HCT116 (cell line): ENCODE measurements around the gene GRID2. TPM values are rescaled to one million over a fixed set of nuclear protein-coding genes. Genes with fewer than 3 reads are reported as not detected.

Experiments used
- ATAC-seq: fragments of 200-7000 bp; cut with Tn5 transposase; 2 replicates; pipeline ENCODE4 v1.9.1; 2020; ENCODE audit warnings: mild to moderate bottlenecking, moderate library complexity
- BruUV-seq: library from RNA; stranded (reverse); fragments of 400-500 nt; replicated peaks from 2 replicates; lab custom pipeline; 2021; lab: Mats Ljungman, UMichigan
- CTCF ChIA-PET: fragments of 300-600 bp; sonication (Branson Sonifier 250); formaldehyde crosslinking; loops from one replicate; lab custom pipeline; 2021; ENCODE audit warnings: antibody characterized with exemption; lab: Charles Lee
- POLR2A ChIA-PET: fragments of 300-600, 350-600 bp; sonication (Branson Sonifier 250); formaldehyde crosslinking; loops from one replicate; lab custom pipeline; 2021; ENCODE audit warnings: antibody characterized with exemption; lab: Charles Lee
- RAD21 ChIA-PET, 2 experiments: fragments of 300-600 bp; sonication (Branson Sonifier 250); formaldehyde crosslinking; loops; one replicate each; lab custom pipeline; 2023; ENCODE audit warnings: low total read pairs in 2 of 2; ENCODE audit not compliant: uncharacterized antibody in 2 of 2, unreplicated experiment in 2 of 2, low non-redundant PET in 1 of 2; lab: Charles Lee
- DNase-seq: peaks from one replicate; pipeline ENCODE4 v3.0.0-alpha.2; 2010; ENCODE audit warnings: low read depth, low spot score
- H2AFZ ChIP-seq: fragments of 200-600 bp; shearing (Covaris generic), sonication (generic); 2 replicates; pipeline ENCODE4 v1.6.1; 2017; ENCODE audit warnings: low read depth, mixed run types, mixed read lengths, antibody characterized with exemption, low read length; ENCODE audit not compliant: poor library complexity, severe bottlenecking
- H3K27ac ChIP-seq: 2 replicates; pipeline ENCODE4 v1.5.1; 2012; ENCODE audit warnings: low read depth, low read length
- H3K27me3 ChIP-seq: fragments of 200-600 bp; sonication (generic); 2 replicates; pipeline ENCODE4 v1.6.1; 2016; ENCODE audit warnings: mixed run types, low read length, mixed read lengths; ENCODE audit not compliant: insufficient read depth
- H3K36me3 ChIP-seq, 2 experiments: fragments of 200-500 bp in 1 of 2; fragments of 200-600 bp in 1 of 2; sonication (Bioruptor generic) in 1 of 2; sonication (generic) in 1 of 2; 2 replicates each; pipeline versions ENCODE4 v1.5.1 to v1.6.1; 2014 to 2016; ENCODE audit warnings: low read length in 2 of 2, inconsistent platforms in 1 of 2, mixed read lengths in 1 of 2, mixed run types in 1 of 2; ENCODE audit not compliant: insufficient read depth in 2 of 2, control insufficient read depth in 1 of 2
- H3K4me1 ChIP-seq, 2 experiments: fragments of 200-600 bp in 1 of 2; sonication (generic) in 1 of 2; 2 replicates each; pipeline versions ENCODE4 v1.5.1 to v1.6.1; 2012 to 2017; ENCODE audit warnings: low read length in 2 of 2, inconsistent platforms in 1 of 2, mild to moderate bottlenecking in 1 of 2, mixed read lengths in 1 of 2, mixed run types in 1 of 2, moderate library complexity in 1 of 2; ENCODE audit not compliant: insufficient read depth in 2 of 2, control insufficient read depth in 1 of 2
- H3K4me2 ChIP-seq: fragments of 200-600 bp; sonication (generic); 2 replicates; pipeline ENCODE4 v1.6.1; 2017; ENCODE audit warnings: mixed run types, low read length, mixed read lengths
- H3K4me3 ChIP-seq, 2 experiments: fragments of 200-600 bp in 1 of 2; sonication (generic) in 1 of 2; replicated peaks in 1 of 2; 2 replicates each; pipeline ENCODE4 v1.5.1; 2011 to 2016; ENCODE audit warnings: low read length in 2 of 2, control low read depth in 1 of 2, low read depth in 1 of 2, mild to moderate bottlenecking in 1 of 2, mixed read lengths in 1 of 2, mixed run types in 1 of 2
- H3K79me2 ChIP-seq: fragments of 200-600 bp; sonication (generic); 2 replicates; pipeline ENCODE4 v1.6.1; 2017; ENCODE audit warnings: mild to moderate bottlenecking, mixed run types, low read length, moderate library complexity, mixed read lengths; ENCODE audit not compliant: insufficient read depth
- H3K9ac ChIP-seq: fragments of 200-600 bp; sonication (generic); 2 replicates; pipeline ENCODE4 v1.6.1; 2016; ENCODE audit warnings: low read length, mixed read lengths
- H3K9me2 ChIP-seq: fragments of 200-600 bp; sonication (generic), shearing (Covaris generic); 2 replicates; pipeline ENCODE4 v1.6.1; 2017; ENCODE audit warnings: mixed run types, mild to moderate bottlenecking, moderate library complexity; ENCODE audit not compliant: insufficient read depth
- H3K9me3 ChIP-seq, 2 experiments: fragments of 200-500 bp in 1 of 2; fragments of 200-600 bp in 1 of 2; sonication (Bioruptor generic) in 1 of 2; sonication (generic) in 1 of 2; 2 replicates each; pipeline ENCODE4 v1.6.1; 2014 to 2017; ENCODE audit warnings: low read length in 2 of 2, mixed read lengths in 2 of 2, inconsistent platforms in 1 of 2, low read depth in 1 of 2, mild to moderate bottlenecking in 1 of 2, mixed run types in 1 of 2, moderate library complexity in 1 of 2; ENCODE audit not compliant: control insufficient read depth in 1 of 2, insufficient read depth in 1 of 2
- H4K20me1 ChIP-seq: fragments of 200-600 bp; sonication (generic), shearing (Covaris generic); 2 replicates; pipeline ENCODE4 v1.6.1; 2017; ENCODE audit warnings: mixed run types, mild to moderate bottlenecking, moderate library complexity; ENCODE audit not compliant: insufficient read depth
- CBX3 ChIP-seq: IDR thresholded peaks from 2 replicates; pipeline ENCODE4 v1.6.1; 2012; ENCODE audit warnings: low read depth
- CEBPB ChIP-seq: IDR thresholded peaks from 2 replicates; pipeline ENCODE4 v1.6.1; 2012; ENCODE audit warnings: low read depth
- ELF1 ChIP-seq: IDR thresholded peaks from 2 replicates; pipeline ENCODE4 v1.6.1; 2012; ENCODE audit warnings: low read depth, borderline replicate concordance
- EZH2 ChIP-seq: fragments of 200-600 bp; sonication (generic); IDR thresholded peaks from 2 replicates; pipeline ENCODE4 v1.6.1; 2017; ENCODE audit warnings: antibody characterized with exemption, mixed run types
- FOSL1 ChIP-seq: IDR thresholded peaks from 2 replicates; pipeline ENCODE4 v1.6.1; 2012; ENCODE audit warnings: low read depth
- JUND ChIP-seq: IDR thresholded peaks from 2 replicates; pipeline ENCODE4 v1.6.1; 2012
- MAX ChIP-seq: IDR thresholded peaks from 2 replicates; pipeline ENCODE4 v1.6.1; 2012
- POLR2AphosphoS5 ChIP-seq: IDR thresholded peaks from 2 replicates; pipeline ENCODE4 v1.6.1; 2011; ENCODE audit warnings: mild to moderate bottlenecking, low read depth, low read length, moderate library complexity
- RAD21 ChIP-seq: IDR thresholded peaks from 2 replicates; pipeline ENCODE4 v1.6.1; 2012; ENCODE audit warnings: low read depth, mild to moderate bottlenecking
- SP1 ChIP-seq: IDR thresholded peaks from 2 replicates; pipeline ENCODE4 v1.6.1; 2012; ENCODE audit warnings: low read depth
- SRF ChIP-seq: IDR thresholded peaks from 2 replicates; pipeline ENCODE4 v1.6.1; 2012; ENCODE audit warnings: low read depth
- ZNF274 ChIP-seq: fragments of 200-500 bp; sonication (Bioruptor generic); IDR thresholded peaks from 2 replicates; pipeline ENCODE4 v1.6.1; 2014; ENCODE audit warnings: mild to moderate bottlenecking, low read depth, low read length, inconsistent platforms
- intact Hi-C: fragments of 100-400 bp; cut with micrococcal nuclease; formaldehyde crosslinking; loops from 2 replicates; pipeline ENCODE4 v1.10.0; 2022
- total RNA-seq: library from RNA; stranded (reverse); gene quantifications from one replicate; pipeline ENCODE4 v1.2.1, GENCODE V29; 2021; ENCODE audit not compliant: unreplicated experiment
- TF ChIP-seq, protein P1 (sequence below): IDR thresholded peaks from 2 replicates; pipeline ENCODE4 v1.6.1; 2012
- TF ChIP-seq, protein P2 (sequence below), 3 experiments: fragments of 200-600 bp in 1 of 3; sonication (generic) in 1 of 3; IDR thresholded peaks in 2 of 3; conservative IDR thresholded peaks in 1 of 3; 2 replicates each; pipeline ENCODE4 v1.5.1; 2012 to 2017; ENCODE audit warnings: low read depth in 2 of 3, low read length in 2 of 3, antibody characterized with exemption in 1 of 3, borderline replicate concordance in 1 of 3, control low read depth in 1 of 3, mild to moderate bottlenecking in 1 of 3, mixed read lengths in 1 of 3, mixed run types in 1 of 3, moderate library complexity in 1 of 3; ENCODE audit not compliant: insufficient read depth in 1 of 3

The GRID2 gene
- total RNA-seq, 1 experiment from 2014 or later = not detected

DNA sequence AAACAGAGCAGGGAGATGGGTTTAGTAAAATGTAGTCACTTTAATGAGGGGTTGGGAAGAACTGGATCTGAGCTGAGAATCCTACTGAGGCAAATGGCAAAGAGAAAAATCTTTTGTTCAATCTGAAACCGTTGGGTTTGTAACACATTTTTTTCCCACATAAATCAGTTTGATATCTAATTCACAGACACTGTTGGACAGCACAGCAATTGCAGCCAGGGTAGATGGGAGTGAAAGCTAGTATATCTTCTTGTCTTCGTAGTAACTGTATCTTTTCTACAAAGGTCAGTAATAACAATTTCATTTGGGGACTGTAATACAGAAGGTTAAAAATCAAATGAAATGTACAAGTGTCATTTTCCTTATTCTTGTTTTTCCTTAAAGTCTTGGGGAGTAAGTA lies 875.3 kb downstream of the GRID2 start:
- DNase-seq (no peak), ATAC-seq (no peak)
- BruUV-seq = no TSS peak
- H3K79me2 ChIP-seq = no peaks in the 10 kb centered on the region
- H4K20me1 ChIP-seq = no peaks in the 10 kb centered on the region
- H3K36me3 ChIP-seq = no peaks in the 10 kb centered on the region
- H3K9ac ChIP-seq = no peak overlapping the region
- TF ChIP-seq ZNF274 (no peak), EZH2 (no peak), FOSL1 (no peak), MAX (no peak), ELF1 (no peak), SP1 (no peak), RAD21 (no peak), CBX3 (no peak), SRF (no peak), CEBPB (no peak), POLR2AphosphoS5 (no peak), JUND (no peak)
- TF ChIP-seq, protein P1, sequence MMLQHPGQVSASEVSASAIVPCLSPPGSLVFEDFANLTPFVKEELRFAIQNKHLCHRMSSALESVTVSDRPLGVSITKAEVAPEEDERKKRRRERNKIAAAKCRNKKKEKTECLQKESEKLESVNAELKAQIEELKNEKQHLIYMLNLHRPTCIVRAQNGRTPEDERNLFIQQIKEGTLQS = no peak
- TF ChIP-seq, protein P2, sequence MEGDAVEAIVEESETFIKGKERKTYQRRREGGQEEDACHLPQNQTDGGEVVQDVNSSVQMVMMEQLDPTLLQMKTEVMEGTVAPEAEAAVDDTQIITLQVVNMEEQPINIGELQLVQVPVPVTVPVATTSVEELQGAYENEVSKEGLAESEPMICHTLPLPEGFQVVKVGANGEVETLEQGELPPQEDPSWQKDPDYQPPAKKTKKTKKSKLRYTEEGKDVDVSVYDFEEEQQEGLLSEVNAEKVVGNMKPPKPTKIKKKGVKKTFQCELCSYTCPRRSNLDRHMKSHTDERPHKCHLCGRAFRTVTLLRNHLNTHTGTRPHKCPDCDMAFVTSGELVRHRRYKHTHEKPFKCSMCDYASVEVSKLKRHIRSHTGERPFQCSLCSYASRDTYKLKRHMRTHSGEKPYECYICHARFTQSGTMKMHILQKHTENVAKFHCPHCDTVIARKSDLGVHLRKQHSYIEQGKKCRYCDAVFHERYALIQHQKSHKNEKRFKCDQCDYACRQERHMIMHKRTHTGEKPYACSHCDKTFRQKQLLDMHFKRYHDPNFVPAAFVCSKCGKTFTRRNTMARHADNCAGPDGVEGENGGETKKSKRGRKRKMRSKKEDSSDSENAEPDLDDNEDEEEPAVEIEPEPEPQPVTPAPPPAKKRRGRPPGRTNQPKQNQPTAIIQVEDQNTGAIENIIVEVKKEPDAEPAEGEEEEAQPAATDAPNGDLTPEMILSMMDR (IDR thresholded peaks at IDR 0.05 in 2 of 3, conservative IDR thresholded peaks at IDR 0.05 in 1 of 3; ENCODE audit: borderline replicate concordance in 1 of 3, insufficient read depth in 1 of 3, low read depth in 2 of 3, low read length in 2 of 3) = no peak
- ChIA-PET RAD21 (no interaction called here), CTCF (interaction anchor here (2.0 kb wide), 1 partner anchor 21 kb away, joined by 8 read pairs; no protein-coding TSS in a partner anchor), POLR2A (no interaction called here)
- no peak overlapping the region for H2AFZ ChIP-seq
- H3K9me2 ChIP-seq = no peaks in the 10 kb centered on the region
- H3K4me2 ChIP-seq = no peak overlapping the region
- intact Hi-C loops = no loop called here
- no peaks in the 10 kb centered on the region for H3K27me3 ChIP-seq
- H3K4me1 ChIP-seq = no peaks in the 10 kb centered on the region
- no peaks in the 10 kb centered on the region for H3K9me3 ChIP-seq
- H3K27ac ChIP-seq = no peak overlapping the region
- H3K4me3 ChIP-seq = no peak overlapping the region
